Activated naive CD4-positive, alpha-beta T cell treated with anti-CD3 and anti-CD28 coated beads, Interleukin-2, amount 10 ng/mL, durations not matched to agents 7 days and 5 days (primary cell): ENCODE data around the gene ZNF17.

ENCODE experiments used
- CTCF ChIA-PET: fragments of 350-600 bp; sonication (Branson Sonifier 250); formaldehyde crosslinking; loops from one replicate; lab custom pipeline; 2021; ENCODE audit warnings: antibody characterized with exemption; lab: Charles Lee
- DNase-seq: peaks from one replicate; pipeline ENCODE4 v3.0.0-alpha.2; 2020
- H3K27ac Mint-ChIP-seq: one replicate; pipeline ENCODE4 v1.8.0; 2021; ENCODE audit warnings: mild to moderate bottlenecking, moderate library complexity, mixed read lengths
- H3K27me3 Mint-ChIP-seq: one replicate; pipeline ENCODE4 v1.8.0; 2021; ENCODE audit warnings: mild to moderate bottlenecking, mixed read lengths
- H3K36me3 Mint-ChIP-seq: one replicate; pipeline ENCODE4 v1.8.0; 2021; ENCODE audit warnings: mixed read lengths
- H3K4me1 Mint-ChIP-seq: one replicate; pipeline ENCODE4 v1.8.0; 2021; ENCODE audit warnings: mixed read lengths
- H3K4me3 Mint-ChIP-seq: one replicate; pipeline ENCODE4 v1.8.0; 2021; ENCODE audit warnings: mild to moderate bottlenecking, moderate library complexity, mixed read lengths
- H3K9me3 Mint-ChIP-seq: one replicate; pipeline ENCODE4 v1.8.0; 2021; ENCODE audit warnings: mixed read lengths

The ZNF17 gene

DNA sequence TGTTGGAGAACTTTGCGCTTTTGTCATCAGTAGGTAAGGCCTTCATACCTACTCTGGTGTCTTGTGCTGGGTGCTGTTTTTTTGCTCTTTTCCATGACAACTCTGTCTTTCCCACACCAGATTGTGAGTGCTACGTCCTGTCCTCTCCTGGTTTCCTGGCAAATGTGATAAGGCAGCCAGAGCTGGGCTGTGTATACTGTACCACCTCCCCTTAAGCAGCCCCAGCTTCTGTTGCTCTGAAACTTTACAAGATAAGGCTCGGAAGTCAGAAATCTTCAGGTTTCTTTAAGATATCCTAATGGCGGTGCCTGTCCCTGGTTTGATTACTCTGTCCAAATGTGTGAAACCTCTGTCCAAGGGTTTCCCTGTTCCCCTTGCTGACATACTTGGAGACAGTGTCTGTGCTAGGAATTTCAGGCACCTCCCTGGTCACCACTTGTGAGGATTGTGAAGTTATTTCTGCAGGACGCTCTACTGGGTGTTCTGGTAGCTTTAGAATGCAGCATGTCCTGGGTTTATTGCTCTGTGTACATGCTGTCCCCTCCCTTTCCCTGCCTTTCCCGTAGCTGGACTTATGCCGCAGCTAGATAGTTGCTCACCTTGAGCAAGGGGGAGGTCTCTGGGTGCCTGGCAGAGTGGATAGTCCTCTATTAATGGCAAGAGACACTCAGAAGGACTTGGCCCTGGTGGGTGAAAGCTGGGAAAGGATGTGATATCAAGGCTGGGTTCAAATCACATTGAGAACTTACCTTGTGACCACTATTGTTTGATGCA, 31.2 kb downstream of the ZNF17 start:
- no peak overlapping the region for H3K27ac Mint-ChIP-seq
- H3K4me3 Mint-ChIP-seq, result no peak overlapping the region
- peaks cover 75% of the 10 kb centered on the region for H3K9me3 Mint-ChIP-seq
- peaks cover 81% of the 10 kb centered on the region for H3K36me3 Mint-ChIP-seq
- peaks cover 2% of the 10 kb centered on the region for H3K4me1 Mint-ChIP-seq
- no peaks in the 10 kb centered on the region for H3K27me3 Mint-ChIP-seq
- CTCF ChIA-PET, result no interaction called here
- DNase-seq, result no peak

DNA sequence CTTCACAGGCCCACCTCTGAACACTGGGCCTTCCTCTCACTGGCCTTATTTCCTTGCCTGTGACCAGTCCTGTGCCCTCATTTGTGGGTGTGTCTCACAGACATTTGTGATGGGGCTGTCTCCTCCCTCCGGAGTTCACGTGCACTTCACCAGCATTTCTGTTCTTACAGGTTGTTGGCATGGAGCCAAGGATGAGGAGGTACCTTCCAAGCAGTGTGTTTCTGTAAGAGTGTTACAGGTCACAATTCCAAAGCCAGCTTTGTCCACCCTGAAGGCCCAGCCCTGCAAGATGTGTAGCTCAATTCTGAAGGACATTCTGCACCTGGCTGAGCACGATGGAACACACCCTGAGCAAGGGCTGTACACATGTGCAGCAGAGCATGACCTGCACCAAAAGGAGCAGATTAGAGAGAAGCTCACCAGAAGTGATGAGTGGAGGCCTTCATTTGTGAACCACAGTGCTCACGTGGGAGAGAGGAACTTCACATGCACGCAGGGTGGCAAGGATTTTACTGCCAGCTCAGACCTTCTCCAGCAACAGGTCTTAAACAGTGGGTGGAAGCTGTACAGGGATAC, 32.2 kb downstream of the ZNF17 start:
- Mint-ChIP-seq H3K9me3 (peaks cover 75% of the 10 kb centered on the region), H3K27ac (no peak overlapping the region), H3K27me3 (no peaks in the 10 kb centered on the region), H3K4me1 (peaks cover 2% of the 10 kb centered on the region), H3K4me3 (no peak overlapping the region), H3K36me3 (peaks cover 79% of the 10 kb centered on the region)
- CTCF ChIA-PET, result no interaction called here
- DNase-seq, result no peak

DNA sequence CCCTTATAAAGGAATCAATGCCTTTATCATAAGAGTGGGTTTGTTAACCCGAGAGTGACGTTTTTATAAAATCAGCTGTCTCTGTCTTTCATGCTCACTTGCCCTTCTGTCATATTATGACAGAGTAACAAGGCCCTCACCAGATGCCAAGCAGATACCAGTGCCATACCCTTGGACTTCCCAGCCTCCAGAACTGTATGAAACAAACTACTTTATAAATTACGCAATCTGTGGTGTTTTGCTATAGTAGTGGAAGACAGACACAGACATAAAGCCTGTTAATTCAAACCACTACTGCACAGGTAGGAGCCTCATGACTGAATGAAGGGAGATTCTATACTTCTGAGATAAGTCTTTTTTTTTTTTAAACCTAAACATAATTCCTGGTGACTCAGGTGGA, 41.3 kb downstream of the ZNF17 start:
- Mint-ChIP-seq H3K36me3 (peaks cover 19% of the 10 kb centered on the region), H3K27ac (no peak overlapping the region), H3K4me3 (no peak overlapping the region), H3K4me1 (no peaks in the 10 kb centered on the region), H3K9me3 (peaks cover 51% of the 10 kb centered on the region), H3K27me3 (no peaks in the 10 kb centered on the region)
- DNase-seq, result no peak
- CTCF ChIA-PET, result no interaction called here

DNA sequence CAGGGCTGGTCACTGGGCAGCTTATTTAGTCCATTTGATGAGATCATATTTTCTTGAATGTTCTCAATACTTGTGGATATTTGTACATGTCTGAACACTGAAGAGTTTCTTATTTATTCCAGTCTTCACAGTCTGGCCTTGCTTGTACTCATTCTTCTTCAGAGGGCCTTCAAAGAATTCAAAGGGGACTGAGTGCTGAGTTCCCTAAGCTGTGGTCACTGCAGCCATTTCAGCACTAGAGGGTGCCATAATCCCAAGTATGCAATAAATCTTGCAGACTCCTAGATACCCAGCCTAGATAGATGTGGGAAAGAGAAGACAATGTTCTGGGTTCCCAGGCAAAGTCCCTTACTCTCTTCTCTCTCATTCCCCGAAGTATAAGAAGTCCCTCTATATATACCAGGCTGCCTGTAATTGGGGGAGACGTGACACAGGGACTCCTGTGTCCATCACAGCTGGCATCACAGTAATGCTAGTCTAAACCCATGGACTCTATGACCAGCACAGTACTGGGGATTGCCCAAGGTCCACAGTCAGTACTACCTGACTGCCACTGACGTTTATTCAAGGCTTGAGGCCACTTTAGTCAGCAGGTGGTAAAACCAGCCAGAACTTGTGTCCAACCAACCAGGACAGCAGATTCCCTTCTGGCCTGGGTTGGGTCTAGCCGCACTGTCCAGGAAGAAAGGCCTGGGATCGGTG, 54.9 kb downstream of the ZNF17 start:
- CTCF ChIA-PET, result interaction anchor here (0.6 to 0.8 kb wide), 3 partner anchors 18 to 740 kb away, joined by 3 read pairs; no protein-coding TSS in a partner anchor
- H3K4me1 Mint-ChIP-seq, result no peaks in the 10 kb centered on the region
- H3K36me3 Mint-ChIP-seq, result peaks cover 17% of the 10 kb centered on the region
- H3K27ac Mint-ChIP-seq, result no peak overlapping the region
- H3K9me3 Mint-ChIP-seq, result peaks cover 64% of the 10 kb centered on the region
- H3K4me3 Mint-ChIP-seq, result no peak overlapping the region
- no peaks in the 10 kb centered on the region for H3K27me3 Mint-ChIP-seq
- DNase-seq, result peak; percentile 61

DNA sequence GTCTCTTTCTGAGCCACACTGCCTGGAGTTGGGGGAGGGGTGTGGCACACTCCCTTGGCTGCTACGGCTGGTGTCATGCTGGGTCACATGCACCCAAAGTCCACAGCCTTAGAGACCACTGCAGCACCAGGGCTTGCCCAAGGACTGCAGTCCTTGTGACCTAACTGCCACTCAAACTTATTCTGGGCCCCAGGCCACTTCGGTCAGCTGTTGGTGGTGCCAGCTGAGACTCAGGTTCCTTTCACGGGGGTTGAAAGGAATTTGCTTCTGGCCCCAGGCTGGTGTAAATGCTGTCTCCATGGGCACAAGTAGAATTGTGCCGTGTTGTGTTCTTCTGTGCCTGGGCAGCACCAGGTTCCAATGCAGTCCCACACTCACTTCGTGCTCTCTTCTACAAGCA, 55.5 kb downstream of the ZNF17 start:
- no peak overlapping the region for H3K4me3 Mint-ChIP-seq
- no peaks in the 10 kb centered on the region for H3K27me3 Mint-ChIP-seq
- H3K36me3 Mint-ChIP-seq, result peaks cover 19% of the 10 kb centered on the region
- H3K4me1 Mint-ChIP-seq, result no peaks in the 10 kb centered on the region
- CTCF ChIA-PET, result interaction anchor here (0.6 to 0.8 kb wide), 2 partner anchors 115 to 130 kb away, joined by 3 read pairs; no protein-coding TSS in a partner anchor
- DNase-seq, result no peak
- peaks cover 66% of the 10 kb centered on the region for H3K9me3 Mint-ChIP-seq
- no peak overlapping the region for H3K27ac Mint-ChIP-seq
